Neural progenitor cell (in vitro differentiated cells): ENCODE measurements around the gene LRP3.

Experiments used
- EZH2phosphoT487 ChIP-seq: fragments of 200-600 bp; sonication (generic); IDR thresholded peaks from 2 replicates; pipeline ENCODE4 v1.6.1; 2017; ENCODE audit warnings: antibody characterized with exemption
- TF ChIP-seq, protein P1 (sequence below): fragments of 200-600 bp; sonication (generic); IDR thresholded peaks from 2 replicates; pipeline ENCODE4 v1.5.1; 2017; ENCODE audit warnings: antibody characterized with exemption, mild to moderate bottlenecking

- TF ChIP-seq, protein P1, sequence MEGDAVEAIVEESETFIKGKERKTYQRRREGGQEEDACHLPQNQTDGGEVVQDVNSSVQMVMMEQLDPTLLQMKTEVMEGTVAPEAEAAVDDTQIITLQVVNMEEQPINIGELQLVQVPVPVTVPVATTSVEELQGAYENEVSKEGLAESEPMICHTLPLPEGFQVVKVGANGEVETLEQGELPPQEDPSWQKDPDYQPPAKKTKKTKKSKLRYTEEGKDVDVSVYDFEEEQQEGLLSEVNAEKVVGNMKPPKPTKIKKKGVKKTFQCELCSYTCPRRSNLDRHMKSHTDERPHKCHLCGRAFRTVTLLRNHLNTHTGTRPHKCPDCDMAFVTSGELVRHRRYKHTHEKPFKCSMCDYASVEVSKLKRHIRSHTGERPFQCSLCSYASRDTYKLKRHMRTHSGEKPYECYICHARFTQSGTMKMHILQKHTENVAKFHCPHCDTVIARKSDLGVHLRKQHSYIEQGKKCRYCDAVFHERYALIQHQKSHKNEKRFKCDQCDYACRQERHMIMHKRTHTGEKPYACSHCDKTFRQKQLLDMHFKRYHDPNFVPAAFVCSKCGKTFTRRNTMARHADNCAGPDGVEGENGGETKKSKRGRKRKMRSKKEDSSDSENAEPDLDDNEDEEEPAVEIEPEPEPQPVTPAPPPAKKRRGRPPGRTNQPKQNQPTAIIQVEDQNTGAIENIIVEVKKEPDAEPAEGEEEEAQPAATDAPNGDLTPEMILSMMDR, result no peak
- no peak for TF ChIP-seq EZH2phosphoT487
Measured at GRCh38 chr19:33191501-33191900, 2.6 kb upstream of the LRP3 start.
